ENCODE data around the gene OXTR. TPM values are rescaled to one million over a fixed set of nuclear protein-coding genes. Genes with fewer than 3 reads are reported as not detected.

The OXTR gene
- total RNA-seq, 2 experiments from 2014 or later: 1.1 to 2.0 TPM

- ATAC-seq: no peak
- Mint-ChIP-seq H3K4me3 (peak overlapping the region; percentile 41), H3K27ac (no peak overlapping the region), H3K4me1 (ENCODE audit: low read depth) (peaks cover 15% of the 10 kb centered on the region), H3K9me3 (no peaks in the 10 kb centered on the region), H3K36me3 (ENCODE audit: low read depth) (no peaks in the 10 kb centered on the region), H3K27me3 (peaks cover 48% of the 10 kb centered on the region)
- intact Hi-C loops (cut with micrococcal nuclease): no loop called here
- peak; percentile 13 for DNase-seq
- POLR2A ChIA-PET: no interaction called here
- CTCF ChIA-PET: interaction anchor here (0.8 to 3.2 kb wide), 15 partner anchors 9 to 106 kb away, joined by 3 to 16 read pairs (median 3); no protein-coding TSS in a partner anchor
- TF ChIP-seq CTCF (IDR thresholded peaks at IDR 0.05): no peak
Measured at GRCh38 chr3:8768364-8769087, 887 bp downstream of the OXTR start.

- ChIA-PET CTCF (interaction anchor here (1.8 kb wide), 1 partner anchor 12 kb away, joined by 9 read pairs; no protein-coding TSS in a partner anchor), POLR2A (interaction anchor here (0.7 kb wide), 1 partner anchor 41 kb away, joined by 3 read pairs; no protein-coding TSS in a partner anchor)
- intact Hi-C loops (cut with micrococcal nuclease): no loop called here
- H3K36me3 Mint-ChIP-seq (ENCODE audit: low read depth): no peaks in the 10 kb centered on the region
- H3K27me3 Mint-ChIP-seq: peaks cover 48% of the 10 kb centered on the region
- peak; percentile 21 for TF ChIP-seq CTCF (IDR thresholded peaks at IDR 0.05)
- ATAC-seq (peak; percentile 32), DNase-seq (peak; percentile 46)
- H3K4me3 Mint-ChIP-seq: no peak overlapping the region
- no peaks in the 10 kb centered on the region for H3K9me3 Mint-ChIP-seq
- H3K4me1 Mint-ChIP-seq (ENCODE audit: low read depth): peaks cover 15% of the 10 kb centered on the region
- no peak overlapping the region for H3K27ac Mint-ChIP-seq
Measured at GRCh38 chr3:8767667-8768363, 1.6 kb downstream of the OXTR start.

GRCh38 chr3:8767256-8767666, 2.2 kb downstream of the OXTR start:
- intact Hi-C loops (cut with micrococcal nuclease): no loop called here
- H3K27ac Mint-ChIP-seq: no peak overlapping the region
- no peak overlapping the region for H3K4me3 Mint-ChIP-seq
- DNase-seq (no peak), ATAC-seq (no peak)
- peaks cover 15% of the 10 kb centered on the region for H3K4me1 Mint-ChIP-seq (ENCODE audit: low read depth)
- TF ChIP-seq CTCF (IDR thresholded peaks at IDR 0.05): no peak
- H3K36me3 Mint-ChIP-seq (ENCODE audit: low read depth): no peaks in the 10 kb centered on the region
- CTCF ChIA-PET: no interaction called here
- no peaks in the 10 kb centered on the region for H3K9me3 Mint-ChIP-seq
- peaks cover 47% of the 10 kb centered on the region for H3K27me3 Mint-ChIP-seq
- POLR2A ChIA-PET: interaction anchor here (0.7 kb wide), 1 partner anchor 41 kb away, joined by 3 read pairs; no protein-coding TSS in a partner anchor

DNA sequence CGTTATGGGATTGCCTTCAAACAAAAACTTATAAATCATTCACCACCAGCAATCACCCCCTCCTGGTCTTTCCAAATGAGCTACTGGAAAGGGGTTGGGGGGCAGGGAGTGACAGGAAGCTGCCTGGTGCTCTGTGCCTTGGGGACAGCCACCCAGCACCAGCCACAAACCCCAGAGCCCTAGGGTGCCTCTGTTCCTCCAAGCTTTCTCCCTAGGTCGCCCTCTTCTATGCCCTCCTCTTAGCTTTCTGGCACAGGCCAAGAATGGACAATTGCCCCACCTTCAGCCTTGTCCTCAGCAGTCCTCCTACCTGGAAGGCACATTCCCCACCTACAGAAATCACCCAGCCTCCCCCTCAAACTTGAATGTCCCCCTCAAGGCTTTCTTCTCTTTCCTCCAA, 3.3 kb downstream of the OXTR start:
- Mint-ChIP-seq H3K36me3 (ENCODE audit: low read depth) (no peaks in the 10 kb centered on the region), H3K27me3 (peaks cover 40% of the 10 kb centered on the region), H3K9me3 (no peaks in the 10 kb centered on the region), H3K4me3 (no peak overlapping the region), H3K4me1 (ENCODE audit: low read depth) (peaks cover 15% of the 10 kb centered on the region), H3K27ac (no peak overlapping the region)
- TF ChIP-seq CTCF (IDR thresholded peaks at IDR 0.05): no peak
- ATAC-seq (no peak), DNase-seq (no peak)
- ChIA-PET POLR2A (no interaction called here), CTCF (no interaction called here)
- intact Hi-C loops (cut with micrococcal nuclease): no loop called here

DNA sequence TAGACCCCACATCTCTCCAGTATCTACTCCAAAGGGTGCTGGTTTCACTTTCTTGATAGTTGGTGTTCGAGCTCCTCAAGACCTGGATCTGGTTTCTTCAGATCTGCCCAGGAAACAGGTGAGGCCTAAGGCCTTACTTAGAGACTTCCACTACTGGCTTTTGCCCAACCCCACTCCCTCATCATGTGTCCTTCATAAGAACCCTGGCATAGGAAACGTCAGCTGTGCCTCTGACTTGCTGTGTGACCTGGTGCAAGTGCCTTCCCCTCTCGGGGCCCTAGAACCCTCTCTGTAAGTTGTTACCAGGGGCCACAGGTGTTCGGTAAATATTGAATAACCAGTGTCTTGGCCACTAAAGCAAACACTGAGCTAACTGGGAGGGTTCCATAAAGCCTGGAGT, 3.9 kb downstream of the OXTR start:
- H3K27ac Mint-ChIP-seq: no peak overlapping the region
- peaks cover 34% of the 10 kb centered on the region for H3K27me3 Mint-ChIP-seq
- no peak overlapping the region for H3K4me3 Mint-ChIP-seq
- no peaks in the 10 kb centered on the region for H3K36me3 Mint-ChIP-seq (ENCODE audit: low read depth)
- DNase-seq (no peak), ATAC-seq (no peak)
- peaks cover 15% of the 10 kb centered on the region for H3K4me1 Mint-ChIP-seq (ENCODE audit: low read depth)
- ChIA-PET POLR2A (no interaction called here), CTCF (no interaction called here)
- intact Hi-C loops (cut with micrococcal nuclease): no loop called here
- no peak for TF ChIP-seq CTCF (IDR thresholded peaks at IDR 0.05)
- H3K9me3 Mint-ChIP-seq: no peaks in the 10 kb centered on the region
